C1 segment of cervical spinal cord (tissue), 14 donors: ENCODE measurements around the gene TREX2.
"Not testable (repeated sequence)": the region's sequence is repeated elsewhere in the genome, so short reads cannot be mapped to it uniquely, and the experiment has no call there.

Source experiments
- DNase-seq, 14 donors: peaks; one replicate each; lab custom pipeline; 2025; lab: John Stamatoyannopoulos, UW

TREX2 gene

DNA sequence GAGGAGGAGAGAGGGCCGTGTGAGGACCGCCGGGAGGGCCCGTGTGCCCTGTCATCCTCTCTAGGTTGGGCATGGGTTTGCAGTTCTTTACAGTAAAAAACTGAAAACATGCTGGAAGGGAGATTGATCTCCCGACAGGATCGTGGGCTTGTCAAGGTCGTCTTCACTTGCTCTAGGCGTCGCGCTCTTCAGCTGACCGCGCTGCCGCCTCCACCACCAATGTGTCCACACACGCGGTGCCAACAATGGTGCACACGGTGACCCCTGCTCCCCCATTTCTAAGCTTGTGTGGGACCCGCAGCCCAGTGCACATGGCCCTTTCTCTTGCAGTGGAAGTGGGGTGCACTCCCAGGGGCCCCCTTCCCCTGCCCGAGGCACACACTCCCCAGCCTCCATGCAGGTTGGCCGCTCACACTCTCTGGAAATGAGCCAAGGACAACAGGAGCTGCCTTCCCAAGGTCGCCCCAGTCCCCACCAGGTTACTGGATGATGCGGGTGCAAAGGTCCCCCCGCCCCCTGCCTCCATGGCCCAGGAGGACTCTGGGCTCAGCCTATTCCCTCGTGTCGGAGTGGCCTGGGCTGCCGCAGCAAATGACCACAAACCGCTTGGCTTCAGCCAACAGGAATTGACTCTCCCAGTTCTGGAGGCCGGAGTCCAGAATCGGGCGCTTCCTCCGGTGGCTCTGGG lies 36.3 kb downstream of the TREX2 start:
- no peak for DNase-seq

DNA sequence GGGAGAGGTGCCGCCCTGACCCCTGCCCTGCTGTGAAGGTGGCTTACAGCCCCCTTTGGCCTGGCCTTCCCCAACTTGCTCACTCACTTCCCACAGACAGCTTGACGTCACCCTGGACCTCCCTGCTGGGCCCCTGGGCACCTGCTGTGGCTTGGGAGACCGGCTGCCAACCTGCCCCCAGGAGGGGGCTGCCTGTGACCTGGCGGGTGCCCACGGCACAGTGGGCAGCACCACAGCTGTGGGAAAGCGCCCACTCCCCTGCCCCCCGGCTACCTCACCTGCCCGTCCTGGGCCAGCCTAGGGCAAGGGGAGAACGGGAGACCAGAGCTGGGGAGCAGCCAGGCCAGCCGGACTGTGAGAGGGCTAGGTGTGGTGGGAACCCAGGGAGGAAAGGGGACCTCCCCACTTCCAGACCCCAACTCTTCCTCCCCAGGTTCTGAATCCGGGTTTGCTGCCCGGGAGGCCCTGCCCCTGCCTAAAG lies 36.9 kb downstream of the TREX2 start:
- no peak for DNase-seq

DNA sequence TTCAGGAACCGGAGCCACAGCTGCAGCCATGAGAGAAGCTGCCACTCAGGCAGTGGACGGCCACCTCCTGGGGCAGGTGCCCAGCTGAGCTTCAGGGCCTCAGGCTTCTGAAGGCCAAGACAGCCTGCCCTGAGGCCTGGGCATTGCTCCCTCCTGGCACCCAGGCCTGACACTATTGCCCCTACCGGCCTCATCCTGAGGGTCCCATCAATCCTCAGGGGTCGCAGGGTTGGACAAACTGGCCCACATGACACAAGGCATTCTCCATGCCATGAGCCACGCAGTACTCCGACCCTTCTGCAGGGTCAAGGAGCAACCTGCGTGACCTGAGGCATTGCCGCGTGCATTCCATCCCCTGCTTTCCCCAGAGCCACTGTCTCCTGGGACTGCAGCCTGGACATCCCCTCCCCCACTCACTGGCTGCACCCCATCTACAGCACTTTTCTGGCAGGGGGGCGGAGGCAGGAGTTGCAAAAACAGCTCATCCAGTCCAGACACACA lies 37.6 kb downstream of the TREX2 start:
- no peak for DNase-seq

DNA sequence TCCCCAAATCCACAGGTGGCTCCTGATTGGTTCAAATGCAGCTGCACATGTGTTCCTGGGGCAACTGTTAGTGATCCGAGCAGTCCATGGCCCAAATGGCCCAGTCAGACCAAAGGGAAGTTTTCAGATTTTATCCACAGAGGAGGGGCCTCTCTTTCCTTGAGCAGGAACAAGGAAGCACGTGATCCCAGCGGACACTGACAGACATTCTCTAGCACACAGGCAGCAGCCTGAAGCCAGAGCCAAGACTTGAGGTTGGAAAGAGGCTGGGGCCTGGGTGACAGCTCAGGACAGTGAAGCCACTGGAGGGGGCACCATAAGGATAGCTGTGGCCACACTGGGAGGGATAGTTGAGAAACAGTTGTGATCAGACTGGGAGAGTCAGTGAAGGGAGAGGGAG lies 38.1 kb downstream of the TREX2 start:
- DNase-seq: no peak

DNA sequence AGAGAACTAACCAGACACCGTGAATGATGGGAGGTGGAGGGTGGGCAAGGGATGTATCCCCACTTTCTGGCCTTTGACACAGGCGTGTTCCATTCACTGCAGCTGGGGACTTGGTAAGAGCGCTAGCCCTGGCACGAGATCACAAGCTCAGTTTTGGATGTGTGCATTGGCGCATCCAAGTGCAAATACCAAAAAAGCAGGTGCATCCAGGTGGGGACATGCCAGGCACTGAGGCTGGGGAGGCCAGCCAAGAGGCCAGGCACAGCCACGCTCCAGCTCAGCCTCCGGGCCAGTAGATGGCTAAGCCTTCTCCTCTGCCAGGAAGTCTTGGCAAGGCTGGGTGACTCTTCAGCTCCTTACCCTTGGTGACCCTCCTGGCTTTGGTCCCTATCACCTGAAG lies 39.0 kb downstream of the TREX2 start:
- no peak for DNase-seq

DNA sequence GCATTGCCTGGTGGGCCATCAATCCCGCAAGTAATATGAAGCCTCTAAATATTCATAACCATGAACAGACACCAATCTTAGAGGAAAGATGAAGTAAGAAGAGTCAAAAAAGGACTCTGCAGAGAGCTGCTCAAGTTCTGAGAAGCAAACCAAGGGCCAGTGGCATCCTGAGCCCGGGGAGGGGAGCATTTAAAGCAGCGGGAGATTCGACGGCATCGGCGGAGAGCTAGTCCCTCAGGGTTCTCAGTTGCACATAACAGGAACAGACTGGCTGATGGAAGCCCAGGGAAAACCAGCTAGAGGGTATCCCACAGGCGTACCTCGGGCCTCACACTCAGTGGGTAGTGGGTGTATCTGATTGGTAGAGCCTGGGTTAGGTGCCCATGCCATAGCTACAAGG lies 39.8 kb downstream of the TREX2 start:
- no peak for DNase-seq

DNA sequence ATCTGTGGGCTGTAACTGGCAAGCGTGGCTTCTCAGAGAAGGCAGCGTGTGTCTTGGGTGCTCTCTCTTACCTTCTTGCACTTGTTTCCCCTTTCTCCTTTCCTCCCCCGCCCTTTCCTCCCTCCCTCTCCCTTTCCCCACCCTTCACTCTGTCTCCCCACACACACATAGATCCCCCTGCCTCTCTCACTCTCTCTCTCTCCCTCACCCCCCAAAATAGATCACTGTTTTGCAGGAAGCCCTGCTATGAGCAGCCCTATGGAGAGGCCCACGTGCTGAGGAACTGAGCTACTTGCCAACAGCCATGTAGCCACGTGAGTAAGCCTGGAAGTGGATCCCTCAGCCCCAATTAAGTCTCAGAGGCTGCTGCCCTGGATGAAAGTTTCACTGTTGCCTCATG lies 40.4 kb downstream of the TREX2 start:
- DNase-seq: no peak

DNA sequence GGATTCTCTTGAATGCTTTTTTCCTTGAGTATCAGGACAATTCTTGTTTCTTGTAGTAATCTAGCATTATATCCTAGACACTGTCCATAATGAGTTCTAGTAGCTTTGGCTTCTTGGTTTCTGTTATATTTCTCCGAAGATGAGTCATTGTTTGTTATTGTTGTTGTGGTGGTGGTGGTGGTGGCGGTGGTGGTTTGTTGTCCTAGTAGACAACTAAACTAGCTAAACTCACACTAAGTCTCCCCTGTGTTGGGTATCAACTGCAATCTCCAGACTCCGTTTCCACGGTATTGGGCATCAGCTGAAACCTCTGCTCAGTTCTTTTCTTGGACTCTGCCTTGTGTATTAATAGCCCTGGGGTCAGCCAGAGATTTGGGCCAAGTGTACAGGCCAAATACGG lies 41.5 kb downstream of the TREX2 start:
- not testable (repeated sequence) for DNase-seq

DNA sequence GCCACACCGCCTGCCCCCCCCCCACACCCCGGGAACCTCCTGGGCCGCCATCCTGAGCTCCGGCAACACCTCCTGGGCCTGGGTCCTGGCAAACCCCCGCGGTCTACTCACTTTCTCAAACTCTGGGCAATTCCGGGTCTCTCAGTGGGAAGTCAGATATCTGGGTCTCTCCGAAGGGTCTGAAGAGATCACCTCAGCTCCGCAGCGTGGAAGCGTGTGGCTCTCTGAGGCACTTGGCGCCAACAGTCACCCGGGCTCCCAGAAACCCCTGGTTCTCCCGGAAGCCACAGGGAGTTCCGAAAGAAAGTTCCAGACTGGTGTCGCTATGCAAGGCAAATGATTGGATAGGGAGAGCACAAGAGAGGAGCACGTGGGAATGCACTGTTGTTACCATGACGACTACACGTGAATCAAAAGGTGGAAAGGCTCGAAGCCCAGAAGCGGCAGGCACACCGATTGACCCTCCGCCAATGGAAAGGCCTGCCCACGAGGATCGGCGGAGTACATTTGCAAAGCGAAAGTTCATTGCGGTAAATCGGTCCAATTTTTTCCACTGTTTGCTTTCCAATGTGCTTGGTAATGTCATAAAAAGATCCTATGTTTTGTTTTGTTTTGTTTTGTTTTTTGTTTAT lies 44.6 kb downstream of the TREX2 start, which contains the start of gene PNMA6E:
Gene PNMA6E (minus strand): TSS at position 218 of the 632 bp plus-strand sequence. CDS start 2,501 bp downstream, outside the sequence.
- no peak for DNase-seq

DNA sequence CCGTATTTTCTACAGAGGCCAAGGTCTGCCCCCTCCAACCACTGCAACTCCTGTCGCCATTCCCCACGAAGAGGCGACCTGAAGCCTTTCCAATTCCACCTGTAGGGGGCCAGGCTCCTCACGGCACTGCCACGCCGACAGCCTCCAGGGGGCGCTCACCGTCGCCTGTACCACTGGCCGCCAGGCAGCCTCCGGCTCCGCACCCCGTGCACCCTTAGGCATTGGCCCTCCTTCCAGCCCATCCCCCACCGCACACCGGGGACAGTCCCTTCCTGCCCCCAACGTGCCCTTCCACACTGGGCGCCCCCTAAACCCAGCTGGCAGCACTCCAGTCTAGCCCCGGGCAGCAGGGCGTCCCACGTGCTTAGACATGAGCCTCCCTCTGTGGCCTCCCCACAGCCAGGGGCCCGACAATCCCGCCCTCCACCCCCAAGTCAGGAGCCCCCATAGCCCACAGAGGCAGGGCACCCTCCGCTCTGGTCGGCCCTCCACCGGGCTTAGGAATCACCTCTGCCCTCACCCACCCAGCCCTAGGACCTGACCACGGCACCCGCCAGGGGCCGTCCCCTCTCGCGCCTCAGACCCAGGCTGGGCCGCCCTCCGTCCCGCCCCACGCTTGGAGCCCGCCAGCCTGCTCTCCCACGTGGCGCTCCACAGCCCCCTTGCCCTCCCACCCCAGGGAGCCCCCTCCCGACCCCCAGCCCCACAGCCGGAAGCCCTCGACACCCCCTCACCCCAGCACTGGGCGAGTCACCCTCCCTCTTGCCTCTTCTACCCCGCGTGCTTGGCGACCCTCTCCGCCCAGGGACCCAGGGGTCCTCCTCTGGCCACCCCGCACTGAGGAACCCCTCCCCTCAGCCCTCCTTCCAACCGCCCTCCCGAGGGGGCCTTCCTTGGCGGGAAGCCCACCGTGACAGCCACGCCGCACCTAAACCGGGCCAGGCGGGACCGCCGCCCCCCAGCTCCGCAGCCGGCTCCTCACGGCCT lies 45.4 kb downstream of the TREX2 start:
- DNase-seq: no peak

DNA sequence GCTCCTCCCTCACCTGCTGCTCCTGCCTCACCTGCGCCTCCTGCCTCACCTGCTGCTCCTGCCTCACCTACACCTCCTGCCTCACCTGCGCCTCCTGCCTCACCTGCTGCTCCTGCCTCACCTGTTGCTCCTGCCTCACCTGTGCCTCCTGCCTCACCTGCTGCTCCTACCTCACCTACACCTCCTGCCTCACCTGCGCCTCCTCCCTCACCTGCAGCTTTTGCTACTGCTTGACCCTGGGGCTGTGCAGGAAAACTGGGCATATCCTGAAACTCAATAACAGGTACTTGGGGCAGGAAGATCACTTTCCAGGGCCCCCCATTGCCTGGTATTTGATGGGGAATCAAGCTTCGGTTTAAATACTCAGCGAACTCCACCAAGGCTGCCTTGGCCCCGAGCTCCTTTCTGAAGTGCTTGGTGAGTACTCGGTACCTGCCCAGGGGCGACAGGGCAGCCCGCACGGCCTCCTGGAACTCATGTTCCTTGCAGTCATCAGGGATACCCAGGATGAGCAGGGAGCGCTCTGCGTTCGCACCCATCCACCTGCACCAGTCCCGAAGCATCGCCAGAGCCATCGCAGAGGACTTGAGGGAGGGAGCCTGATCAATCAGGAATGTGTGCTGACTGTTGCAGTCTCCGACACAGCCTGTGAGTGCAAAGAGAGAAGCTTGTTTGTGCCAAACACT lies 47.4 kb downstream of the TREX2 start:
- DNase-seq: no peak

DNA sequence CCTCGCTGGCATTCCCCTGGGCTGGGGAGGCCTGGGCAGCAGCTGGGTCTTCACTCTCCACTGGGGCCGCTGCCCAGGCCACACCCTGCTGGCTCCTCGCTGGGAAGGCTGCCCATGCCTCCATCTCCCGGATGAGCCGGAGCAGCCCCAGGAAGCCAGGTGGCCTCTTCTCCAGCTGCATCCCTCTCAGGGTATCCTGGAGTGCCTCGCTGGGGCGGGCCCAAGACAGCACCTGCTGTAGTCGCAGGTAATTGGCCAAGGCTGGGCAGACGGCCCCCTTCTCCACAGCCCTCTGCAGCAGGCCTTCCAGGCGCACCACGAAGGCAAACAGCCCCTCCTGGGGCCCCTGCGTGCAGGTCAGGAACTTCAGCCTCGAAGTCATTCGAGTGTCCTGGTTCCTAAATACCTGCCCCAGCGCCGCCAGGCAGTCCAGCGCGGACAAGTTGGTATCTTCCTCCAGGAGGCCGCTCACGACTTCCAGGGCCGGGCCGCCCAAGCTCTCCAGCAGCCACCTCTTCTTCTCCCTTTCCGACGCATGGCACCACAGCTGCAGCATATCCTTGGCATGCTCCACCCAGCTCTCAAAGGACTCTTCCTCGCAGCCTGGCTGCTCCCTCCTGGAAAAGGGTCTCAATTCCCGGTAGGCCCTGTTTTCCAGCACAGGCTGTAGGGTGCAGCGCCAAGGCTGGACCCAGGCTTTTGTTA lies 48.4 kb downstream of the TREX2 start:
- no peak for DNase-seq

DNA sequence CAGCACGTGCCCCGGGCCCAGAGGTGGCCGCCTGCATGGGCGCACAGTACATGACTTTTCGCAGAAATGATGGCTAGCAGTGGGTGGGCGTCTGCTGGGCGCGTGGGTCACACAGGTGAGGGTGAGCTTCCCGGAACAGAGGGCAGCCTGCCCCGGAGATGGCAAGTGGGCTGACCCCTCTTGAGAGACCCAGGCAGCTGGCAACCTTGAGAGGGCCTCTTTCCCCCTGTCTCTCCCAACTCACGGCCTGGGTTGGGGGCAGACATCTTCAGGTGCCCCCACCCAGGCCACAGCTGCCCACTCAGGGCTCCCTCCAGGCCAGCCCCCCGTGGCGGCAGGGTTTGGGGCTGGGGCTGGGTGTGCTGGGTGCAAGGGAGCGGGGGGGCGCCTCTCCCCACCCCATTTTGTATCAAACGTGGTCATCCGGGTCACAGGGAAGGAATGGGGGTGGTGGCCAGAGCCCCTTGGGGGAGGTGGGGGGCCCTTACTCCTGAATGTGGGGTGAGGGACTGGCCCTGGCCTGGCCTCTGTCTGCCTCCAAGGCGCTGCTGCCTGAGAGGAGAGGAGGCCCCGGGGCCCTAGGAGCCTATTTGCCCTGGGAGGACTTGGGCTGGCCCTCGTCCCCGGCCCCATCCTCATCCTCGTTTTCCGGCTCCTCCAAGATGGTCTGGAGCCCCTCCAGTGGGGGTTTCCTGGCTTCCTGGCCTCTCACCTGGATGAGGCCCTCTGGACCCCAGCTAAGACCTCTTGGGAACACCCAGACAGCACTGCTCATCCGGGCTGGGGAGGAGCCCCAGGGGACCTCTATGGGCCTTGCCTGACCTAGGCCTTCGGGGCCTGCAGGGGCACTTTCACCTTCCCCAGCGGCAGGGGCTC lies 49.3 kb downstream of the TREX2 start:
- no peak for DNase-seq

DNA sequence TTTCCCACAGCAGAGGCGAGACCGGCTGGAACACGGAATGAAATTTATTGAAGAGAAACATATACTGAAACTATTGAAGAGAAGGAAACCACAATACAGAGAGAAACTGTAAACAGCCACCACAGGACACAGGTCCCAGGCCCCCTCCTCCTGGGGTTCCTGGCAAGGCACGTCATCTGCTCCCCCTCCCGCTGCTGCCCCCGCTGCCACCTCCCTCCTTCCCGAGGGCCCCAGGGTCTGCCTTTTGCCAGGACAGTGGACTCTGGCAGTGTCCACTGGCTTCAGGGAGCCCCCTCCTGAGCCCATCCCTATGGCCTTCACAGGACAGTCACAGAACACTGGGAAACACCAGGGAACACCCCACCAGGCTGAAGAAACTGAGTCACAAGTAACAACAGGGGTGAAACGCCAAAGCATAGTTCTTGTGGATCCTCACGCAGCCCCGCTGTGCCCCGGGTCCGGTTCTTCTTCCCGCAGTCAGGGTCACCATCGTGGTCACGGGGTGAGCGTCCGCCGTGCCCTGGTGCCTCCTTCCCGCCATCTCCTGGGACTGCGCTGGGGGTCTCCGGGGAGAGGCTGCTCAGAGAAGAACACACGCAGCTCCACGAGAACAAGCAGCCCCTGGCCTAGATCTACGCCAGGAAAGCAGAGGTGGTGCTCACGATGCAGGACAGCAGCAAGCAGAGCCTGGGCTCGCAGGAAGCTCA lies 50.1 kb downstream of the TREX2 start:
- DNase-seq: no peak

DNA sequence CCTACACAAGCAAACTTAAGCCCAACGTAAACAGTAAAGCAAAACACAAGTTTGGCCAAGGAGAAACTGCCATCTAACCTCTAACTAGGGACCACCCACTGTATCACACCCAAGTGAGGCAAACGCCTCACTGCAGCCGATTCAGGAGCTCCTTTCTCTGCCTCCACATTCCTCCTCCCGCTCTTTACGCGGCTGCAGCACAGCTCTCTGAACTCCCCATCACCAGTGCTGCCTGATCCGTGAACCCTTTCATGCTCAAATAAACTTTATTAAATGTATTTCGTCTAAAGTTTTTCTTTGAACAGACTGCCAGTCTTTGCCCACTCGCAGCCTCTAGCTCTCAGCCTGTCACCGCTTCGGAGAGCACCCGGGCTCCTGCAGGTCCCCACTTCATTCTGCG lies 51.2 kb downstream of the TREX2 start:
- no peak for DNase-seq
